GM21367 (cell line): ENCODE measurements around the gene SETX.
A peak's percentile ranks its signal among the peaks of the same experiment; 100 is the strongest.
"Not testable (repeated sequence)": the region's sequence is repeated elsewhere in the genome, so short reads cannot be mapped to it uniquely, and the experiment has no call there.

Experiments used
- ATAC-seq: cut with Tn5 transposase; IDR thresholded peaks from one replicate; pipeline ENCODE4 v1.9.1; 2021; ENCODE audit not compliant: unreplicated experiment

Gene SETX, protein sequence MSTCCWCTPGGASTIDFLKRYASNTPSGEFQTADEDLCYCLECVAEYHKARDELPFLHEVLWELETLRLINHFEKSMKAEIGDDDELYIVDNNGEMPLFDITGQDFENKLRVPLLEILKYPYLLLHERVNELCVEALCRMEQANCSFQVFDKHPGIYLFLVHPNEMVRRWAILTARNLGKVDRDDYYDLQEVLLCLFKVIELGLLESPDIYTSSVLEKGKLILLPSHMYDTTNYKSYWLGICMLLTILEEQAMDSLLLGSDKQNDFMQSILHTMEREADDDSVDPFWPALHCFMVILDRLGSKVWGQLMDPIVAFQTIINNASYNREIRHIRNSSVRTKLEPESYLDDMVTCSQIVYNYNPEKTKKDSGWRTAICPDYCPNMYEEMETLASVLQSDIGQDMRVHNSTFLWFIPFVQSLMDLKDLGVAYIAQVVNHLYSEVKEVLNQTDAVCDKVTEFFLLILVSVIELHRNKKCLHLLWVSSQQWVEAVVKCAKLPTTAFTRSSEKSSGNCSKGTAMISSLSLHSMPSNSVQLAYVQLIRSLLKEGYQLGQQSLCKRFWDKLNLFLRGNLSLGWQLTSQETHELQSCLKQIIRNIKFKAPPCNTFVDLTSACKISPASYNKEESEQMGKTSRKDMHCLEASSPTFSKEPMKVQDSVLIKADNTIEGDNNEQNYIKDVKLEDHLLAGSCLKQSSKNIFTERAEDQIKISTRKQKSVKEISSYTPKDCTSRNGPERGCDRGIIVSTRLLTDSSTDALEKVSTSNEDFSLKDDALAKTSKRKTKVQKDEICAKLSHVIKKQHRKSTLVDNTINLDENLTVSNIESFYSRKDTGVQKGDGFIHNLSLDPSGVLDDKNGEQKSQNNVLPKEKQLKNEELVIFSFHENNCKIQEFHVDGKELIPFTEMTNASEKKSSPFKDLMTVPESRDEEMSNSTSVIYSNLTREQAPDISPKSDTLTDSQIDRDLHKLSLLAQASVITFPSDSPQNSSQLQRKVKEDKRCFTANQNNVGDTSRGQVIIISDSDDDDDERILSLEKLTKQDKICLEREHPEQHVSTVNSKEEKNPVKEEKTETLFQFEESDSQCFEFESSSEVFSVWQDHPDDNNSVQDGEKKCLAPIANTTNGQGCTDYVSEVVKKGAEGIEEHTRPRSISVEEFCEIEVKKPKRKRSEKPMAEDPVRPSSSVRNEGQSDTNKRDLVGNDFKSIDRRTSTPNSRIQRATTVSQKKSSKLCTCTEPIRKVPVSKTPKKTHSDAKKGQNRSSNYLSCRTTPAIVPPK (N-terminal part only)

GRCh38 chr9:132354637-132355355, at the start of gene SETX:
SETX (minus strand) TSS chr9:132354986; CDS start chr9:132349428, 5,558 bp downstream.
- ATAC-seq, result peak; percentile 68

GRCh38 chr9:132404228-132404881, 49.6 kb upstream of the SETX start:
- ATAC-seq, result no peak

DNA sequence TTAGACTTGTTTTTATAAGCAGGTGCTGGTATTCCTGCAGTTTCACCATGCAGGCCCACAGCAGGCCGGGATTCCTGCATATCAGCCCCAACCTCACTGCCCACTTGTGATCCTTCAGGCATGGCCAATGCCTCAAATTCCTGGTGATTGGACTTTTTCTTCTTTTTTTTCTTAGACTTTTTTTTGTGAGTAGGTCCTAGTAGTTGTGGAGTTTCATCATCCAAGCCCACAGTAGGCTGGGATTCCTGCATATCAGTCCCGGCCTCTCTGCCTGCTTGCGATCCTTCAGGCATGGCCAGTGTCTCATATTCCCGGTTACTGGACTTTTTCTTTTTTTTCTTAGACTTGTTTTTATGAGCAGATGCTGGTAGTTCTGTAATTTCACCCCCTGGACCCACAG, 47.0 kb upstream of the SETX start:
- ATAC-seq, result no peak

DNA sequence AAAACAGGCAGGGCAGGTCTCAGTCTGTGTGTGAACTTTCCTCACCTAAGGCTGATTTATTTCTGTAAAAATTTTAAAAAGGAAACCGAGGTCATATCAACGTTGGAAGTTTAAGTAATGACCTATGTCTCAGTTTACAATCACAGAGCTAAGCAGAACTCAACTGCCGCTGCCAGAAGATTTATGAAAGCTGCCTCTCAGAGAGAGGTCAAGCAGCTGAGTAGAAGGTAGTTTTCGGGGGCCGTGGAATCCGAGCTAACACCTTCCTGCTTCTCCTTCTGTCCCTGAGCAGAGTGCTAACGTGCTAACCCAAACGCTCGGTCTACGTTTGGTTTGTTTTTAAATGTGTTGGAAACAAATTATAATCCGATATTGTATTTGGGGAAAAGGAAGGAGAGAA, 40.8 kb upstream of the SETX start:
- no peak for ATAC-seq

- no peak for ATAC-seq
Measured at GRCh38 chr9:132391449-132391848, 36.7 kb upstream of the SETX start.

- ATAC-seq, result no peak
Measured at GRCh38 chr9:132390966-132391365, 36.2 kb upstream of the SETX start.

GRCh38 chr9:132387133-132387532, 32.3 kb upstream of the SETX start:
- ATAC-seq, result no peak

GRCh38 chr9:132384376-132384775, 29.6 kb upstream of the SETX start:
- no peak for ATAC-seq

DNA sequence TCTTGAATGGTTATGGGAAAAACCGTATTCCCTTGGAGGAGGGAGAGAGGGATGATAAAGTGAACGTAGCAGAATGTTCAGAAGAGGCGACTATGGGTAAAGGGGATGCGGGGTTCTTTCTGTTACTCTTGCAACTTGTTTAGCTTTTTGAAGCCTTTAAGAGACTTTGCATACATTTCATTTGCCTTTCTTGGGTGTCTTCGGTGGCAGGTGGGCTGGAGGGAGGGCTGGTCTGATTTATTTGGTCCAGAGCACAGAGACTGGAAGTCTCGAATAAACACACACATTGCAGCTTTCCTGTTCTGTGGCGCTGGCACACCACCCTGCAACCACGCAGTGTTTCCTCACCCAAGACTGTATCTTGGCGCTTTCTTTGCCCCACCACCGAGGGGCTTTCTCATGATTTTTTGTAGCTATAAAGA, 28.7 kb upstream of the SETX start:
- no peak for ATAC-seq

DNA sequence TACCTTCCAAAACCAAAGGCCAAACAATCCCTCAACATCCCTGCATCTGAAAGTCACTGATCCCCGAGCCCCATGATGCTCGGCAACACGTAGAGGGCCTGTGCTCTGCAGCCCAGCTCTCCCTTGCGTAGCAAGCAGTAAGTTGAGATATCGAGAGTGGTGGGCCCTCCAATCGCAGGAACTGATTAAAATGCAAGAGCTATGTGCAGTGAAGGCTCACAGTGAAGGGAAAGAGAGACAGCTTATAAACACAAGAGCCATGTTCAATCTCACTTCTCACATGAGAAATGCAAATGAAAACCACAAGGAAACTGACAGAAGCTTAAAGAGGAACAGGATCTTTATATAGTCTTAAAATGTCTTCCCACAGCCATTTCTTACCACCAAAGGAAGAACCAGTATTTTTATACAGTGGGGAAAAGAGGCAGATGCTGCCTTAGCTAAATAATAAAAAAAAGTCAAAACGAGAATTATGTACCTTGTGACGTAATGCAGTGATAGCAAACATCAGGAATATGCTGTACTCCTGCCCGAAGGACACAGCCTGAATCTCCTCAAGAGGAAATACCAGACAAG, 27.3 kb upstream of the SETX start:
- ATAC-seq, result peak; percentile 57

DNA sequence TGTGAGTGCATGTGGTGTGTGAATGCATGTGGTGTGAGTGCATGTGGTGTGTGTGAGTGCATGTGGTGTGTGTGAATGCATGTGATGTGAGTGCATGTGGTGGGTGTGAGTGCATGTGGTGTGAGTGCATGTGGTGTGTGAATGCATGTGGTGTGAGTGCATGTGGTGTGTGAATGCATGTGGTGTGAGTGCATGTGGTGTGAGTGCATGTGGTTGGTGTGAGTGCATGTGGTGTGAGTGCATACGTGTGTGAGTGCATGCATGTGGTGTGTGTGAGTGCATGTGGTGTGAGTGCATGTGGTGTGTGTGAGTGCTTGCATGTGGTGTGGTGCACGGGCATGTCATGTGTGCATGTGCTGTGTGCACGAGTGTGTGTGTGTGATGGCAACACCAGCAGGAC, 23.6 kb upstream of the SETX start:
- ATAC-seq, result not testable (repeated sequence)

GRCh38 chr9:132377769-132378168, 23.0 kb upstream of the SETX start:
- ATAC-seq, result not testable (repeated sequence)

- ATAC-seq, result no peak
Measured at GRCh38 chr9:132372177-132373095, 17.6 kb upstream of the SETX start.

- no peak for ATAC-seq
Measured at GRCh38 chr9:132370592-132370991, 15.8 kb upstream of the SETX start.

GRCh38 chr9:132369421-132369820, 14.6 kb upstream of the SETX start:
- no peak for ATAC-seq

DNA sequence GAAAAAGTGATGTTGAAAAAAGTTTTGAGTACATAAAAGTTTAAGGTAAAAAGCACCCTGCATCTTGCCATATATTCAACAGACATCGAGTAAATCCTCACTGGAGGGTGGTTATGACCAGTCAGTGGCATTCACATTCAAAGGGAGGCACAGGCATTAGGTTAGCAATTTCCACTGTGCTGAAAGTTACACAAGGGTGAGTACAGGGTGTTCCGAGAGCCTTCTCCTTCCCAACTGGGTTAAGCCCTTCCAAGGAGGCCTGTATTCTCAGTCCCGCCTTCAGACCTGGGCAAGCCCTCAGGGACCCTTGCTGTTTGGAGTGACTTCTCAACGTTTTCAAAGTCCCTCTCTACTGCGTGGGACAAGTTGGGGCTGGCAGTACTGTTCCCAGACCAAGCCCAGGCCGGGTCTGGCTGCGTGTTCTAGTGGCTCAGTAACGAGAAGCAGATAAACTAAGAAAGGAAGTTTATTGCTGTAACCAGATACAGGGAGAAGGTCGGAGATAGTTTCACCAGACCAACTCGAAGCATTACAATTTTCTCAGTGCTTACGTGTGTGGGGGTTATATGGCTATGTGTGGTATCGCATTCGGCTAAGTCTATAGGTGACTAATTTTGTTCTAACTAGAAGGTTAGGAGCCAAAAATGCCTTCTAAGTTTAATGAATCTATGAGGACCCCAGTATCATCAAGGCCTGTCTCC, 13.0 kb upstream of the SETX start:
- ATAC-seq, result no peak

DNA sequence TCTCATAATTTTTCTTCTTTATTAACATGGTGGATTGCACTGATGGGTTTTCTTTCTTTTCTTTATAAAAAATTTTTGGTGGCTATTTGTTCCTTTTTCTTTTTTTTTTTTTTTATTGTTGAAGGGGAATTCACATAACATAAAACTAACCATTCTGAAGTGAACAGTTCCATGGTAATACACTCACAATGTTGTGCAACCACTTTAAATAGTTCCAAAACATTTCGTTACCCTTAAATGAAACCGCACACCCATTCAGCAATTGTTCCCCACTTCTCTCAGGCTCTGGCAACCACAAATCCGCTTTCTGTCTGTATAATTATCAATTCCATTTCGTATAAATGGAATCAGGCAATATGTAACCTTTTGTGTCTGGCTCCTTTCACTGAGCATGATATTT, 11.7 kb upstream of the SETX start:
- no peak for ATAC-seq

DNA sequence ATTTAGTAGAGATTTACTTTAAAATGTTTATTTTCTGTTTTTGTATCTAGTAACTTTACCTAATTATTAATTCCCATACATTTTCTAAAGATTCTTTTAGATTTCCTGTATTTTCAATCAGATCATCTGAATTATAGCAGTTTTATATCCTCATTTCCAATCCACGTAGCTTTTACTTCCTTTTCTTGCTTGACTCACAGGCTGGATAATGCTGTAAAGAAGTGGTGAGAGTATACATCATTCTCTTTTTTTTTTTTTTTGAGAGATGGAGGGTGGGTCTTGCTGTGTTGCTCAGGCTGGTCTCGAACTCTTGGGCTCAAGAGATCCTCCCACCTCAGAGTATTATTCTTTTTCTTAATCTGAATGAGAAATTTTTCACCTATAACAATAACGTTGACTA, 11.2 kb upstream of the SETX start:
- no peak for ATAC-seq
